GM12875 (cell line): ENCODE data around the gene CHST1.

ENCODE experiments used
- H3K4me3 ChIP-seq: one replicate; pipeline ENCODE4 v1.5.1; 2011; ENCODE audit warnings: low read depth, low read length, control low read depth
- CTCF ChIP-seq: IDR thresholded peaks from 2 replicates; pipeline ENCODE4 v1.5.1; 2011; ENCODE audit warnings: low read depth, mild to moderate bottlenecking, control low read depth, inconsistent platforms, low read length, moderate library complexity, borderline replicate concordance; ENCODE audit not compliant: insufficient read depth

Gene CHST1

GRCh38 chr11:45653277-45653676, 12.1 kb downstream of the CHST1 start:
- no peak overlapping the region for H3K4me3 ChIP-seq
- TF ChIP-seq CTCF = no peak

- H3K4me3 ChIP-seq = no peak overlapping the region
- no peak for TF ChIP-seq CTCF
Observed at GRCh38 chr11:45652781-45653180, 12.6 kb downstream of the CHST1 start.

- H3K4me3 ChIP-seq = no peak overlapping the region
- TF ChIP-seq CTCF = no peak
Observed at GRCh38 chr11:45651841-45652749, 13.3 kb downstream of the CHST1 start.

- no peak overlapping the region for H3K4me3 ChIP-seq
- no peak for TF ChIP-seq CTCF
Observed at GRCh38 chr11:45651156-45651555, 14.3 kb downstream of the CHST1 start.

GRCh38 chr11:45650166-45651095, 15.0 kb downstream of the CHST1 start:
- H3K4me3 ChIP-seq = no peak overlapping the region
- TF ChIP-seq CTCF = no peak

GRCh38 chr11:45649544-45650165, 15.8 kb downstream of the CHST1 start:
- TF ChIP-seq CTCF = no peak
- no peak overlapping the region for H3K4me3 ChIP-seq
